Muscle layer of colon (tissue), 2 donors: ENCODE results near the gene FBXO2.
"Not testable (repeated sequence)": the region's sequence is repeated elsewhere in the genome, so short reads cannot be mapped to it uniquely, and the experiment has no call there.

Source experiments
- H3K27ac ChIP-seq: one replicate; pipeline ENCODE4 v1.7.0; 2013; ENCODE audit warnings: low read depth, mild to moderate bottlenecking, low read length, moderate library complexity
- H3K27me3 ChIP-seq, 2 donors: one replicate each; pipeline ENCODE4 v1.7.0; 2013; ENCODE audit warnings: low read length in 2 of 2, mild to moderate bottlenecking in 2 of 2; ENCODE audit not compliant: insufficient read depth in 2 of 2, control insufficient read depth in 1 of 2
- H3K36me3 ChIP-seq: one replicate; pipeline ENCODE4 v1.7.0; 2013; ENCODE audit warnings: mild to moderate bottlenecking, low read length; ENCODE audit not compliant: insufficient read depth
- H3K4me1 ChIP-seq: one replicate; pipeline ENCODE4 v1.7.0; 2013; ENCODE audit warnings: mild to moderate bottlenecking, low read length; ENCODE audit not compliant: insufficient read depth
- H3K4me3 ChIP-seq, 2 donors: one replicate each; pipeline ENCODE4 v1.7.0; 2013; ENCODE audit warnings: low read length in 2 of 2, low read depth in 1 of 2, mild to moderate bottlenecking in 1 of 2, moderate library complexity in 1 of 2
- H3K9ac ChIP-seq: one replicate; pipeline ENCODE4 v1.7.0; 2013; ENCODE audit warnings: low read length
- H3K9me3 ChIP-seq: one replicate; pipeline ENCODE4 v1.7.0; 2013; ENCODE audit warnings: mild to moderate bottlenecking, low read length
- donor health status: abdominal sarcoma.
- donor health status: Adenocarcinoma of cecum.

The FBXO2 gene

DNA sequence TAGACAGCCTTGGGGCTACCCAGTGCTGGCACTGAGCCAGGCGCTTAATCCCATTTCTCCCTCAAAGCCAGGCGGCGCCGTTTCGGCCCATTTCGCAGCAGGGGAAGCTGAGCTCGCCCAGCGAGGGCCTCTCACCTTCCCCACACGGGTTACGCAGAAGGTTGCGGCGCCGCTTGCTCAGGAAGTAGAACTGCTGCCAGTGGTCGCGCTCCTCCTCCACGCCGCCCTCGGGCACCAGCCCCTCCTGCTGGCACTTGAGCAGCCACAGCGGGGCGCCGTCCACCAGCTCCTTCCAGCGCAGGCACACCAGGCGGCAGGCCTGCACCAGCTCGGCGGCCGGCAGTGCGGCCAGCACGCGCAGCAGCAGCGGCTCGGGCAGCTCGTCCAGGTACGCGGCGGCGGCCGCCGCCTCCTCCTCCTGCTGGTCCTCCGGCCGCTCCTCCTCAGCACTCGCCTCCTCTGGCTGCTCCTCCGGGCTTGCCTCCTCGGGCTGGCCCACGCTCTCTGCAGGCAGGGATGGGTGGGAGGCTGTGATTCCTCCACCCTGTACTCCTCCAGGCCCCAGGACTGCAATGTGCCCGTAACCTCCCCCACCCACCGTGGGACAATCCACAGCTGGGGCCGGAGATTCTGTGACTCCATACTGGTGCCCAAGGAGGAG, 3.8 kb downstream of the FBXO2 start:
- Histone ChIP-seq H3K36me3 (no peaks in the 10 kb centered on the region), H3K9ac (no peak overlapping the region), H3K4me1 (peaks cover 18% of the 10 kb centered on the region), H3K27ac (no peak overlapping the region), H3K27me3 (peaks cover 10 to 28% of the 10 kb centered on the region in 2 donors), H3K9me3 (no peaks in the 10 kb centered on the region), H3K4me3 (peak overlapping the region in 1 of 2 donors; percentile 8)

DNA sequence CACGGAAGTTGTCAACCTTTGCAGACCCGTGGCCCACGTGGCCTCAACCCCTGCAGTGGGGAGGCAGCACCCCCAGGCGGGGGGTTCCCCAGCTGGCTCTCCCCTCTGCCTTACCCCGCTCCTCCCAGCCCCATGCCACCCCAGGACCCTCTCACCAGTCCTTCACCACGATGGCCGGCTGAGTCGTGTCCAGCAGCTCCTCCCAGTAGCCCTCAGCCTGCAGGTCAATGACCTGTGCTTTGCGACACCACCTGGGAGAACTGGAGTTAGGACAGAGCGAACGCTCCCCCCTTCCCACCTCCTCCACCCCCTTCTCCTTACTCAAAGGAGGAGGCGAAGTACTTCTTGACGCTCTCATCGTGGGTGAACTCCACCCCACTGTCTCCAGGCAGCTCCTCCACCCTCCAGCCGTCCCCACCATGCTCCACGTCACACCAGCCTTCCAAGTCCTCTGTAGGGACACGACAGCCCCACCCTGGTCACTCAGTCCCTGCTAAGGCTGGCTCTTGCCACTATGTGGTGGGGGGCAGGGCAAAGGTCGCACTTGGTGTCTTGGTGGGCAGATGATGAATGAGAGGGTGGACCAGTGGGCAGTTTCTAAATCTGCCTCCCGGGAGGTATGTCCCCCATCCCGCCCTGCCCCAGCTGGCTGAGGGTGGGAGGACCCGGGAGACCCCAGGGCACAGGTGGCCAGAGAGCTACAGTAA, 4.5 kb downstream of the FBXO2 start:
- Histone ChIP-seq H3K9ac (no peak overlapping the region), H3K4me3 (no peak overlapping the region), H3K36me3 (no peaks in the 10 kb centered on the region), H3K4me1 (peaks cover 14% of the 10 kb centered on the region), H3K9me3 (no peaks in the 10 kb centered on the region), H3K27ac (no peak overlapping the region), H3K27me3 (peaks cover 10 to 28% of the 10 kb centered on the region in 2 donors)

DNA sequence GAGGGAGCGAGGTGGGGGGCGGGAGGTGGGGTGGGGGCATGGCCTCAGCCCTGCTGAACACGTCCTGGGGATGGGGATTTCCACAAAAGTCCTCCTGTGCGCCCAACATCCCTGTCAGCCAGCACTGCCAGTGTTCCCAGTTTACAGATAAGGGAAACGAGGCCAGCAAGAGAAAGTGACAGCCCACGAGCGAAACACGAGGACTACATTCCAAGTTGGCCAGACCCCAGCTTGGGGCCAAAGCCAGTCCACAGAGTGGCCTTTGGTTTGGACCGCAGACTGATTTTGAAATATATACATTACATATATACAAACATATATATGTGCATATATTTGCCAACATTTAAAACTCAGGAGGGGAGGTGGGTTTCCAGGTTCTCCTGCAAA, 5.0 kb downstream of the FBXO2 start:
- no peak overlapping the region for H3K9ac ChIP-seq
- peaks cover 10 to 28% of the 10 kb centered on the region in 2 donors for H3K27me3 ChIP-seq
- H3K4me3 ChIP-seq, result no peak overlapping the region
- H3K4me1 ChIP-seq, result peaks cover 14% of the 10 kb centered on the region
- no peaks in the 10 kb centered on the region for H3K36me3 ChIP-seq
- no peak overlapping the region for H3K27ac ChIP-seq
- H3K9me3 ChIP-seq, result no peaks in the 10 kb centered on the region

DNA sequence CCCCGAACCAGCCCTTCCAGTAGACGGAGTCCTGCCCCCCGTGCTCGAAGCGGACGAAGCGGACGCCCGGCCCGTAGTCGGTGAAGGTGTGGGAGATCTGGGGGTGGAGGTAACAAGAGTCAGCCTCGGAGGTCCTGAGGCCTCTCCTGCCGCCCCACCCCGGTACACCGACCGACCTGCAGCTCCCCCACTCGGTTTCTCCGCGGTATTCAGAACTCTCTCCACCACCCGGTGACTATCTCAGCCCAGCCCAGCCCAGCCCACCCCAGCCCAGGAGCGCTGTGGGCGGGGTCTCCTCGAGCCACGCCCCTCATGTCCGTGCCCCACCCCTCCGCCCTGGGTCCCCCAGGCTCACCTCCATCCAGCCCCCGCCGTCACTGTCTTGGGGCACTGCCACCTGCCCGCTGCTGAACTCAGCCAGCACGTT, 5.5 kb downstream of the FBXO2 start:
- Histone ChIP-seq H3K9me3 (no peaks in the 10 kb centered on the region), H3K36me3 (no peaks in the 10 kb centered on the region), H3K27ac (no peak overlapping the region), H3K9ac (no peak overlapping the region), H3K27me3 (peaks cover 10 to 28% of the 10 kb centered on the region in 2 donors), H3K4me1 (peaks cover 14% of the 10 kb centered on the region), H3K4me3 (no peak overlapping the region)

DNA sequence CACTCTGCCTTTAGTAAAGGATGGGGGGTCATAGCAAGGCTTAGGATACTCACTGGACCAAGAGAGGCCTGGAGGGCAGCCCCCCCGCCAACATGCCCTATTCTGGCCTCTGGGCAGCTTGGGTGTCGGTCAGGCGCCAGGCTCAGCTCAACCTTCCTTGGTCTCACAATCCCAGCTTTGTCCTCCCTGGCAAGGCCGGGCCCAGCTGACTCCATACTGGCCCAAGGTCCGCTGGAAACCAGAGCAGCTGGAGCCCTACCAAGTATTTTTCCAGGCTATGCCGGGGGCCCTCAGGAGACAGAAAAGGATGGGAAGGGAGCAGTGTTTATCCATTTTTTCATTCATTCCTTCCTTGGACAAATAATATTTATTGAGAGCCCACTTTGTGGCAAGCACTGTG, 6.2 kb downstream of the FBXO2 start:
- Histone ChIP-seq H3K9me3 (no peaks in the 10 kb centered on the region), H3K36me3 (no peaks in the 10 kb centered on the region), H3K9ac (no peak overlapping the region), H3K27ac (no peak overlapping the region), H3K4me3 (no peak overlapping the region), H3K27me3 (peaks cover 10 to 28% of the 10 kb centered on the region in 2 donors), H3K4me1 (peaks cover 14% of the 10 kb centered on the region)

DNA sequence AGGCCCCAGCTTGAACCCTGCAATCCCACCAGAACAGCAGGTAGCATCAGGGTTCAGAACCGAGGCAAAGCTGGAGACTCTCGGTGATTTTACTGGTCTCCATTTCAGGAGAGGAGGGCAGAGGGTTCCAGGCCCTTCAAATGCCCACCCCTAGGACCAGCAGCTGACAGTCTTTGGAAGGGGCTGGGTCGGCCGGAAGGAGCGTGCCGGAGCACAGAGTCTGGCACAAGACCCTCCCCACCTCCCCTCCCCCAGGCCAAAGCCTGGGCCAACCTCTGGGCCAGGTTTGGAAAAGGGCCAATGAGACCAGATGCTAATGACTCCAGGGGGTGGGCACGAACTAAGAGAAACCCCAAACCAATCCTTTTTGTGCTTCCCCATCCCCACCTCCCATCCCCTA, 6.9 kb downstream of the FBXO2 start:
- H3K27me3 ChIP-seq, result peaks cover 10 to 28% of the 10 kb centered on the region in 2 donors
- H3K4me3 ChIP-seq, result no peak overlapping the region
- H3K4me1 ChIP-seq, result peaks cover 14% of the 10 kb centered on the region
- H3K9ac ChIP-seq, result no peak overlapping the region
- no peaks in the 10 kb centered on the region for H3K9me3 ChIP-seq
- no peaks in the 10 kb centered on the region for H3K36me3 ChIP-seq
- H3K27ac ChIP-seq, result no peak overlapping the region

DNA sequence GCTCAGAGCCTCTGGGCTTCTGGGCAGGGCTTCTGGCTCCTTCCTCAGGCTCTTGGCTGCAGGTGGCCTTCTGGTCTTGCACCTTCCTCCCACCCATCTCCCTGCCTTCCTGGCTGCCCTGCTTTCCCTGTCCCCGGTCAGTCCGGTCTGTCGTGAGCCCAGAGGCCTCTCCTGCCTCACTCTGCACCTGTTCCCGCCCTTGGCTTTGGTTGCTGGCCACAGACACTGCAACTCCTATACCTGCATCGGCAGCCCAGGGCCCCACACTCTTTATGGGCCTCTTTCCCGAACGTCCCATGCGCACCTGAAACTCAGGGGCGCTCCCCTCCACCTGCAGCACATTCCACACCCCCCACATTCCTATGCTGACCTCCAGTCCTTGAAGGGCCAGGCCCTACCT, 7.9 kb downstream of the FBXO2 start:
- no peak overlapping the region for H3K9ac ChIP-seq
- no peak overlapping the region for H3K4me3 ChIP-seq
- no peaks in the 10 kb centered on the region for H3K36me3 ChIP-seq
- peaks cover 14% of the 10 kb centered on the region for H3K4me1 ChIP-seq
- no peak overlapping the region for H3K27ac ChIP-seq
- peaks cover 10 to 28% of the 10 kb centered on the region in 2 donors for H3K27me3 ChIP-seq
- no peaks in the 10 kb centered on the region for H3K9me3 ChIP-seq

DNA sequence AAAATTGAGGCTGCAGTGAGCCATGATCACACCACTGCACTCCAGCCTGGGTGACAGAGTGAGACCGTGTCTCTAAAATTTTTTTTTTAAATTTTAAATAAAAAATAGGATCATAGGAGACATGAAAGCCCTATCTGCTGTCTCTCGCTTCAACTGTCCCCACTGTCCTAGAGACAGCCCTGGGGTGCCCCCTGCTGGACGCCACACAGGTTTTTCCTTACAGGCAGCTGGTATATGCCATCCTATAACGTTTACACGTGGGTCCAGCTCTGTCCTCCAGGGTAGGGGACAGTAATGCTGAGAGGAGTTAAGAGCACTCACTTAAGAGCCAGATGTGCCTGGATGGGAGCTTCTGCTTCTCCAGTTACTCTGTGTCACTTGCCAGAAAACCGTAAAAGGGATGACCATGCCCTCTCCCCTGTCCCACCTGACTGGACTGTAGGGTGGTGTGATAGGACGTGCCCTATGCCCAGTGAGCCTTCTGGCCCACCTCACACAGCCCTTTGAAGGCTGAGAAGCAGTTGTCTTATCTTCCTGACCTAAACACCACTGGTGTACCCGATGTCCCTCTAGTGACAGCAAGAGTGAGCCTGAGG, 8.5 kb downstream of the FBXO2 start:
- Histone ChIP-seq H3K9me3 (no peaks in the 10 kb centered on the region), H3K4me1 (peaks cover 14% of the 10 kb centered on the region), H3K27ac (no peak overlapping the region), H3K27me3 (peaks cover 10 to 26% of the 10 kb centered on the region in 2 donors), H3K36me3 (no peaks in the 10 kb centered on the region), H3K9ac (no peak overlapping the region), H3K4me3 (no peak overlapping the region)

DNA sequence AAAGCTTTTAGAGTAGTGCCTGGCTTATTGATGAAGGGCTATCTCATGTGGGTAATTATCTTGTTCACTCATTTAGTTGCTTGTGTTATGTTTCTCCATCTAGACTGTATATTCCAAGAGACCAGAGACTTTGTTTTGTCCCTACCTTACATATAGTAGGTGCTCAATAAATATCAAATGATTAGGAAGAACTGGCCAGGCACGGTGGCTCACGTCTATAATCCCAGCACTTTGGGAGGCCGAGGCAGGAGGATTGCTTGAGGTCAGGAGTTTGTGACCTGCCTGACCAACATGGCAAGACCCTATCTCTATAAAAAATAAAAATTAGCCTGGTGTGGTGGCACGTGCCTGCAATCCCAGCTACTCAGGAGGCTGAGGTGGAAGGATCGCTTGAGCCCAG, 9.0 kb downstream of the FBXO2 start:
- no peak overlapping the region for H3K27ac ChIP-seq
- peaks cover 13% of the 10 kb centered on the region for H3K4me1 ChIP-seq
- no peak overlapping the region for H3K9ac ChIP-seq
- no peaks in the 10 kb centered on the region for H3K9me3 ChIP-seq
- H3K27me3 ChIP-seq, result peaks cover 10 to 22% of the 10 kb centered on the region in 2 donors
- no peak overlapping the region for H3K4me3 ChIP-seq
- no peaks in the 10 kb centered on the region for H3K36me3 ChIP-seq

DNA sequence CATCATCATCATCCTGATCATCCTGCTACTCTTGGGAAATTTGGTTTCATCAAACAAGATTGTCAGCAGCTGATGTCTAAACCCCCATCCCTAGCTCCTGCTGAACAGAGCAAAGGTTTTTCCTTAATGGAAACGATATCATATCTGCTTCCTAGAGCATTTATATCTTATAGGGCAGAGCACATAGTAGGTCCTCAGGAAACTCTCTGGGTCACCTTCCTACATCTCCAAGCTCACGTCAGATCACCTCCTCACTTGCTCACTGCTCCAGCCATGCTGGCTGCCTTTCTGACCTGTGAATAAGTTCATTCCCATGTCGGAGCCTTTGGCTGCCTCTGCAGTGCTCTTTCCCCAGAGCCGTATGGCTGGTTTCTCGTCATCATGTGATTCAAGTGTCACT, 10.4 kb downstream of the FBXO2 start:
- no peaks in the 10 kb centered on the region for H3K36me3 ChIP-seq
- H3K4me1 ChIP-seq, result peaks cover 7% of the 10 kb centered on the region
- no peak overlapping the region for H3K9ac ChIP-seq
- peaks cover 0 to 10% of the 10 kb centered on the region in 2 donors for H3K27me3 ChIP-seq
- no peak overlapping the region for H3K4me3 ChIP-seq
- H3K27ac ChIP-seq, result no peak overlapping the region
- H3K9me3 ChIP-seq, result no peaks in the 10 kb centered on the region

DNA sequence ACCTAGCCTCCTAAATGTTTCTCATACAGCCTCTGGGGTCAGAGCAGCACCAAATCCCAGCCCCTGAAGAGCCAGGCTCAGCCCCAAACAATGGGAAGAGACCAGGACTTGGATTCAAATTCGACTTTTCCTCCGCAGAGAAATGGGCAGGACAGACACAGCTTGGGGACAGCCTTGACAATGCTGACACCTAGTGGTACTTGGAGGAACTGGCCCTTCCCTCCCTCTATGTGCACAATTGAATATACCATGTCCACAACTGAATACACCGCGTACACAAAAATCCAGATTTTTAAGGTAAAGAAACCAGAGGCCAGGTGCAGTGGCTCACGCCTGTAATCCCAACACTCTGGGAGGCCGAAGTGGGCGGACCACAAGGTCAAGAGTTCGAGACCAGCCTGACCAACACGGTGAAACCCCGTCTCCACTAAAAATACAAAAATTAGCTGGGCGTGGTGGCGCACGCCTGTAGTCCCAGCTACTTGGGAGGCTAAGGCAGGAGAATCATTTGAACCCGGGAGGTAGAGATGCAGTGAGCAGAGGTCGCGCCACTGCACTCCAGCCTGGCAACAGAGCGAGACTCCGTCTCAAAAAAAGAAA, 11.7 kb downstream of the FBXO2 start:
- not testable (repeated sequence) for H3K27ac ChIP-seq, H3K36me3 ChIP-seq, H3K27me3 ChIP-seq, H3K9ac ChIP-seq, H3K4me1 ChIP-seq, H3K4me3 ChIP-seq, H3K9me3 ChIP-seq
